ENCODE results near the gene CLDN6.

CLDN6 gene

DNA sequence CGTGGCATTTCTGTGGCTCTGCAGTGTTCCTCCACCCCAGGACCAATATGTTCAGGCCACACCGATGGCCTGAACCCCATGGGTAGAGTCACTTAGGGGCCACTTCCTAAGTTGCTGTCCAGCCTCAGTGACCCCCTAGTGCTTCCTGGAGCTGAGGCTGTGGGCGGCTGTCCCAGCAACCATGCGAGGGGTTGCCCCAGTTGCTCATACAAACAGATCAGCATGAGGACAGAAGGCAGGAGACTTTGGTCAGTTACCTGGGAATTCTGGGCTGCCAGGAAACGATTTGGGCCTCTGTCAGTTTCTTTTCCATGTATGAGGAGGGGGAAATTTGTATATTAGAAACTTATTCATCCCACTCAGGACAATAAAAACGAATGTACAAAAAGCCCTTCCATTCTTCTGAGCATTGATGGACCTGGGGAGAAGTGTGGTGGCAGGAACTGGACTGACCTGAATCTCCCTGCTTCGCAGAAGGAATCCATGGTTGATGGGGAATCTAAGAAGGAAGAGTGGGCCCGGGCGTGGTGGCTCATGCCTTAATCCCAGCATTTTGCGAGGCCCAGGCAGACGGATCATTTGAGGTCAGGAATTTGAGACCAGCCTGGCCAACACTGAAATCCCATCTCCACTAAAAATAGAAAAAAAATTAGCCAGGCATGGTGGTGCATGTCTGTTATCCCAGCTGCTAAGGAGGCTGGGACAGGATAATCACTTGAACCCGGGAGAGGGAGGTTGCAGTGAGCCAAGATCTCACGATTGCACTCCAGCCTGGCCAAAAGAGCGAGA, 42.5 kb upstream of the CLDN6 start:
- H3K4me2 ChIP-seq (ENCODE audit: low read length), result no peak overlapping the region
- no peaks in the 10 kb centered on the region; the same call in 1 of the 2 replicates for H3K27me3 ChIP-seq (ENCODE audit: insufficient read depth, low read length)
- no peaks in the 10 kb centered on the region for H3K9me3 ChIP-seq (ENCODE audit: low read length)
- H3K79me2 ChIP-seq (ENCODE audit: insufficient read depth, low read length), result no peaks in the 10 kb centered on the region
- H3K9ac ChIP-seq (ENCODE audit: low read length), result no peak overlapping the region
- H4K20me1 ChIP-seq (ENCODE audit: insufficient read depth, low read length), result no peaks in the 10 kb centered on the region
- H3K4me3 ChIP-seq (ENCODE audit: low read depth, low read length, poor library complexity, severe bottlenecking), result no peak overlapping the region
- no peak for TF ChIP-seq EZH2 (IDR thresholded peaks at IDR 0.05; ENCODE audit: borderline replicate concordance, low read length)
- TF ChIP-seq, protein P1, sequence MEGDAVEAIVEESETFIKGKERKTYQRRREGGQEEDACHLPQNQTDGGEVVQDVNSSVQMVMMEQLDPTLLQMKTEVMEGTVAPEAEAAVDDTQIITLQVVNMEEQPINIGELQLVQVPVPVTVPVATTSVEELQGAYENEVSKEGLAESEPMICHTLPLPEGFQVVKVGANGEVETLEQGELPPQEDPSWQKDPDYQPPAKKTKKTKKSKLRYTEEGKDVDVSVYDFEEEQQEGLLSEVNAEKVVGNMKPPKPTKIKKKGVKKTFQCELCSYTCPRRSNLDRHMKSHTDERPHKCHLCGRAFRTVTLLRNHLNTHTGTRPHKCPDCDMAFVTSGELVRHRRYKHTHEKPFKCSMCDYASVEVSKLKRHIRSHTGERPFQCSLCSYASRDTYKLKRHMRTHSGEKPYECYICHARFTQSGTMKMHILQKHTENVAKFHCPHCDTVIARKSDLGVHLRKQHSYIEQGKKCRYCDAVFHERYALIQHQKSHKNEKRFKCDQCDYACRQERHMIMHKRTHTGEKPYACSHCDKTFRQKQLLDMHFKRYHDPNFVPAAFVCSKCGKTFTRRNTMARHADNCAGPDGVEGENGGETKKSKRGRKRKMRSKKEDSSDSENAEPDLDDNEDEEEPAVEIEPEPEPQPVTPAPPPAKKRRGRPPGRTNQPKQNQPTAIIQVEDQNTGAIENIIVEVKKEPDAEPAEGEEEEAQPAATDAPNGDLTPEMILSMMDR (IDR thresholded peaks at IDR 0.05; ENCODE audit: low read length), result no peak
- H3K36me3 ChIP-seq (ENCODE audit: insufficient read depth, low read length), result no peaks in the 10 kb centered on the region
- no peak overlapping the region for H2AFZ ChIP-seq (ENCODE audit: low read length)
- H3K27ac ChIP-seq (ENCODE audit: low read depth, low read length, poor library complexity, severe bottlenecking), result no peak overlapping the region
- H3K4me1 ChIP-seq (ENCODE audit: insufficient read depth, low read length, severe bottlenecking), result peaks cover 12% of the 10 kb centered on the region
- no peaks in the 10 kb centered on the region for H3K9me2 ChIP-seq (ENCODE audit: low read depth, low read length)
- H3F3A ChIP-seq (ENCODE audit: insufficient read depth, low read length), result no peaks in the 10 kb centered on the region

DNA sequence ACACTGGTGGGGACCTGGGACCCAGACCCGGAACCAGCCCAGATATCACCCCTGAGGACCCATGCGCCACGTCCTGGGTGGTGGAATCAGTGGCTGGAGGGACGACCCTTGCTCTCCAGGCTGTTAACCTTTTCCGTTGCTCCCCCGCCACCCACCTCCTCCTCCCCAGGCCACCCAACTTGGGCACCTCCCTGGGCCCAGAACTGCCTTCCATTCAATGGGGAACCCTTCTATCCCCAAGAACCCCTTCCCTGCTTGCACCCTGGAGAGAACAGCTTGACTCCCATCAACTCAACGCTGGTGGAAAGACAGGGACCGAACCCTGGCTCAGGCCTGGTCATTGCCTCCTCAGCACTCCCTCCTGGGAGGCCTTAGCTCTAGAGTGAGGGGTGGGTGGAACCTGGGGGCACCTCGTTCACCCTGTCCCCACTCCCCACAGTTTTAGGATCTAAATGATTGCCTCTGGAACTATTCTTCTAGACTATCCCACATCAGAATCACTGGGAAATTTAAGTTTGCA, 41.8 kb upstream of the CLDN6 start:
- Histone ChIP-seq H2AFZ (ENCODE audit: low read length) (no peak overlapping the region; the same call in 1 of the 2 replicates), H3K27ac (ENCODE audit: low read depth, low read length, poor library complexity, severe bottlenecking) (no peak overlapping the region), H3F3A (ENCODE audit: insufficient read depth, low read length) (no peaks in the 10 kb centered on the region), H3K27me3 (ENCODE audit: insufficient read depth, low read length) (no peaks in the 10 kb centered on the region; the same call in 1 of the 2 replicates), H4K20me1 (ENCODE audit: insufficient read depth, low read length) (no peaks in the 10 kb centered on the region), H3K36me3 (ENCODE audit: insufficient read depth, low read length) (no peaks in the 10 kb centered on the region), H3K4me2 (ENCODE audit: low read length) (peak overlapping the region; percentile 90), H3K79me2 (ENCODE audit: insufficient read depth, low read length) (no peaks in the 10 kb centered on the region), H3K9me2 (ENCODE audit: low read depth, low read length) (no peaks in the 10 kb centered on the region), H3K9ac (ENCODE audit: low read length) (peak overlapping the region; percentile 89; the same call in 1 of the 2 replicates), H3K9me3 (ENCODE audit: low read length) (no peaks in the 10 kb centered on the region), H3K4me3 (ENCODE audit: low read depth, low read length, poor library complexity, severe bottlenecking) (peak overlapping the region; percentile 90), H3K4me1 (ENCODE audit: insufficient read depth, low read length, severe bottlenecking) (peaks cover 20% of the 10 kb centered on the region)
- TF ChIP-seq, protein P1 (IDR thresholded peaks at IDR 0.05; ENCODE audit: low read length), result no peak
- no peak for TF ChIP-seq EZH2 (IDR thresholded peaks at IDR 0.05; ENCODE audit: borderline replicate concordance, low read length)

DNA sequence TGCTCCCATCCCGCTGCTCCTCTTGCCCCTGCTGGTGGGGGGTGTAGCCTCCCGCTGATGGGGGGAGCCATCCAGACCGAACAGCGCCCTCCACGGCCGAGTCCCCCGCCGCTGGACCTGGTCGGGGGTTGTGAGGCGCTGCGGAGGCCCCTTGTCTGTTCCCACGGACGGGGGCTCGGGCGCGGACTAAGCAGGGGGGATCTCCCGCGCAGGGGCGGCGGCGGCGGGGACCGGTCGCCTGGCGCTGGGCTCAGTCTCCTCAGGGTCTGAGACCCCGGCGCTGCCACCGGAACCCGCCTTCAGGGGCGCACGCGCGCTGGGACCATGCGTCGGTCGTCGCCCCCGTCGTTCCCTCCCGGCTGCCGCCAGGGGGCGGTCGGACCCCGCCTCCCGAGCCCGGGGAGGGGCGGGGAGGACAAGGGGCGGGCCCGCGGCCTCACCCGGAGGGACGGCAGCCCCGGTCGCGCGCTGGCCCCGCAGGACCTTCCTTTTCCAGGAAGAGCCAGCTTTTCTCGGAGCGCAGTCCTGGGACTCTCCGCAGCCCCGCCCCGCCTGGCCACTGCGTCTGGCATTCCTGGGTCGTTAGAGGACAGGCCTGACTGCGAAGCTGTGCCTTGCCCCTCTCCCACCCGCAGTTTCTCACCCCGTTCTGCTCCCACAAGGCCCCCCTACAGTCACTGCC, 41.2 kb upstream of the CLDN6 start:
- Histone ChIP-seq H3K36me3 (ENCODE audit: insufficient read depth, low read length) (no peaks in the 10 kb centered on the region), H4K20me1 (ENCODE audit: insufficient read depth, low read length) (no peaks in the 10 kb centered on the region), H3K9me3 (ENCODE audit: low read length) (no peaks in the 10 kb centered on the region), H3K79me2 (ENCODE audit: insufficient read depth, low read length) (no peaks in the 10 kb centered on the region), H3K9me2 (ENCODE audit: low read depth, low read length) (no peaks in the 10 kb centered on the region), H2AFZ (ENCODE audit: low read length) (peak overlapping the region; percentile 59; the same call in 1 of the 2 replicates), H3K9ac (ENCODE audit: low read length) (peak overlapping the region; percentile 89), H3K4me1 (ENCODE audit: insufficient read depth, low read length, severe bottlenecking) (peaks cover 20% of the 10 kb centered on the region), H3F3A (ENCODE audit: insufficient read depth, low read length) (no peaks in the 10 kb centered on the region), H3K27ac (ENCODE audit: low read depth, low read length, poor library complexity, severe bottlenecking) (no peak overlapping the region), H3K4me3 (ENCODE audit: low read depth, low read length, poor library complexity, severe bottlenecking) (peak overlapping the region; percentile 90), H3K27me3 (ENCODE audit: insufficient read depth, low read length) (no peaks in the 10 kb centered on the region; the same call in 1 of the 2 replicates), H3K4me2 (ENCODE audit: low read length) (peak overlapping the region; percentile 90)
- TF ChIP-seq EZH2 (IDR thresholded peaks at IDR 0.05; ENCODE audit: borderline replicate concordance, low read length), result no peak
- TF ChIP-seq, protein P1 (IDR thresholded peaks at IDR 0.05; ENCODE audit: low read length), result peak; percentile 68

Measured in OCI-LY1 (cell line).